Measurements from ENCODE around the gene PTPRS.

PTPRS gene

DNA sequence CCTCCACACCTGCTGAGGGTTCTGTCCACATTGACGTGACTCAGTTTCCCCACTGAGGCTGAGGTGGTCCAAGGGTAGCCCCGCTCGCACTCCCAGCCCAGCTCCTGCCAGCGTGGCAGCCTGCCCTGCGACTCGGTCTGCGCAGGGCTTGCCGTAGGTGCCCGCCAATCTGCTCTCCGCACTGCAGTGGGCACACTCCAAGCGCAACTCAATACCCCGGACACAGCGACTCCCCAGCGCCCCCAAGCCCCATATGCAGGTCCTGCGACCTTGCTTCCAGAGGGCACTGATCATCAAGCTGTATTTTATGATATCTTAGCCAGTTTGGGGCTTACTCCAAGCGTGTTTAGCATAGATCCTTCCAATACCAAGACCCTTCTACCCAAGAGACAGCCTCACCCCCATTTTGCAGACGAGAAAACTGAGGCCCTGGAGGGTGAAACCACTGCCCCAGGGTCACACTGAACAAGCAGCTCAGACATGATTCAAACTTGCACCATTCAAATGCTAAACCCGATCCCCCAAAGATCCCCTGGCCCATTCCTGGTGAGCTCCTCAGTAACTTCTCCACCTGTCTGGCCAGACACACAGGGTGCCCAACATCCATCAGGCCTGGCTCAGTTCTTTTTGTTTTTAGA lies 13.5 kb downstream of the PTPRS start:
- DNase-seq (ENCODE audit: low read depth), result no peak
- H3K4me3 ChIP-seq (ENCODE audit: low read depth, low read length), result no peak overlapping the region
- TF ChIP-seq, protein P1, sequence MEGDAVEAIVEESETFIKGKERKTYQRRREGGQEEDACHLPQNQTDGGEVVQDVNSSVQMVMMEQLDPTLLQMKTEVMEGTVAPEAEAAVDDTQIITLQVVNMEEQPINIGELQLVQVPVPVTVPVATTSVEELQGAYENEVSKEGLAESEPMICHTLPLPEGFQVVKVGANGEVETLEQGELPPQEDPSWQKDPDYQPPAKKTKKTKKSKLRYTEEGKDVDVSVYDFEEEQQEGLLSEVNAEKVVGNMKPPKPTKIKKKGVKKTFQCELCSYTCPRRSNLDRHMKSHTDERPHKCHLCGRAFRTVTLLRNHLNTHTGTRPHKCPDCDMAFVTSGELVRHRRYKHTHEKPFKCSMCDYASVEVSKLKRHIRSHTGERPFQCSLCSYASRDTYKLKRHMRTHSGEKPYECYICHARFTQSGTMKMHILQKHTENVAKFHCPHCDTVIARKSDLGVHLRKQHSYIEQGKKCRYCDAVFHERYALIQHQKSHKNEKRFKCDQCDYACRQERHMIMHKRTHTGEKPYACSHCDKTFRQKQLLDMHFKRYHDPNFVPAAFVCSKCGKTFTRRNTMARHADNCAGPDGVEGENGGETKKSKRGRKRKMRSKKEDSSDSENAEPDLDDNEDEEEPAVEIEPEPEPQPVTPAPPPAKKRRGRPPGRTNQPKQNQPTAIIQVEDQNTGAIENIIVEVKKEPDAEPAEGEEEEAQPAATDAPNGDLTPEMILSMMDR (IDR thresholded peaks at IDR 0.05; ENCODE audit: control insufficient read depth, extremely low read depth, insufficient read depth), result no peak

DNA sequence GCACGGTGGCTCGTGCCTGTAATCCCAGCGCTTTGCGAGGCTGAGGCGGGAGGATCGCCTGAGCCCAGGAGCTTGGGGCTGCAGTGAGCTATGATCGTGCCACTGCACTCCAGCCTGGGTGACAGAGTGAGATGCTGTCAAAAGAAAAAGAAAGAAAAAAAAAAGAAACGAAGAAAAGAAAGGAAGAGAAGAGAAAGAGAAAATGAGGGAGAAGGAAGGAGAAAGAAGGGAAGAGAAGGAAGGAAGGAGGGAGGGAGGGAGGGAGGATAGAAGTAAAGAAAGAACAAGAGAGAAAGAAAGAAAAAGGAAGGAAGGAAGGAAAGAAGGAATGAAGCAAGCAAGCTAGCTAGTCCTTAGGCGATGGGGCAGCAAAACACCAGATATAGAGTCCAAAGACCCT lies 14.1 kb downstream of the PTPRS start:
- H3K4me3 ChIP-seq (ENCODE audit: low read depth, low read length), result no peak overlapping the region
- DNase-seq (ENCODE audit: low read depth), result no peak
- TF ChIP-seq, protein P1 (IDR thresholded peaks at IDR 0.05; ENCODE audit: control insufficient read depth, extremely low read depth, insufficient read depth), result no peak

DNA sequence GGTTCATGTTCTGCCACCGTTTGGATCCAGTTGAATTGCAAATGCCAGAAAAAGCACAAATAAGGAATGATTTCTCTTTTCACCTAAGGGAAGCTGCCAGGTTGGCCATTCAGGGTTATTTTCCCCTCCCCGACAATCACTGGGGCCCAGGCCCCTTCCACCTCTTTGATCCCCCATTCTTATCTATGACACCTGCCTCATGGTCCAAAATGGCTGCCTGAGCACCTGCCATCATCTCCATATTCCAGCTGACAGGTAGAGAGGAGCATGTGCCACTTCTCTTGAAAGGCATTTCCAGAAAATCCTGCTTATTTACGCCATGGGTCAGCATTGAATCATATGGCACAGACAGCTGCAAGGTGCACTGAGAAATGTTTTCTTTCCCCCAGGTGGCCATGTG lies 15.7 kb downstream of the PTPRS start:
- no peak overlapping the region for H3K4me3 ChIP-seq (ENCODE audit: low read depth, low read length)
- TF ChIP-seq, protein P1 (IDR thresholded peaks at IDR 0.05; ENCODE audit: control insufficient read depth, extremely low read depth, insufficient read depth), result no peak
- no peak for DNase-seq (ENCODE audit: low read depth)

DNA sequence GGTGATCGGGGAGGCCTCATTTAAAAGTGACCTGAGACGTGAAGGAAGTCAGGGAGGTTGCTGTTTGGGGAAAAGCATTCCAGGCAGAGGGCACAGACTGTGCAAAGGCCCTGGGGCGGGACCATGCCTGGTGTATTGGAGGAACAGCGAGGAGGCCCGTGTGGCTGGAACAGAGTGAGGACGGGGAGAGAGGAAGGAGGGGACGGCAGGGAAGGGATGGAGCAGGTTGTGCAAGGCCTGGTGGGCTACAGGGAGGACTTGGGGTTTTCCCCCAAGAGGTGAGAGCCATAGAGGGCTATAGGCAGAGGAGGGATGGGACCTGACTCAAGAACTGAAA lies 17.2 kb downstream of the PTPRS start:
- H3K4me3 ChIP-seq (ENCODE audit: low read depth, low read length), result no peak overlapping the region
- no peak for DNase-seq (ENCODE audit: low read depth)
- TF ChIP-seq, protein P1 (IDR thresholded peaks at IDR 0.05; ENCODE audit: control insufficient read depth, extremely low read depth, insufficient read depth), result no peak

DNA sequence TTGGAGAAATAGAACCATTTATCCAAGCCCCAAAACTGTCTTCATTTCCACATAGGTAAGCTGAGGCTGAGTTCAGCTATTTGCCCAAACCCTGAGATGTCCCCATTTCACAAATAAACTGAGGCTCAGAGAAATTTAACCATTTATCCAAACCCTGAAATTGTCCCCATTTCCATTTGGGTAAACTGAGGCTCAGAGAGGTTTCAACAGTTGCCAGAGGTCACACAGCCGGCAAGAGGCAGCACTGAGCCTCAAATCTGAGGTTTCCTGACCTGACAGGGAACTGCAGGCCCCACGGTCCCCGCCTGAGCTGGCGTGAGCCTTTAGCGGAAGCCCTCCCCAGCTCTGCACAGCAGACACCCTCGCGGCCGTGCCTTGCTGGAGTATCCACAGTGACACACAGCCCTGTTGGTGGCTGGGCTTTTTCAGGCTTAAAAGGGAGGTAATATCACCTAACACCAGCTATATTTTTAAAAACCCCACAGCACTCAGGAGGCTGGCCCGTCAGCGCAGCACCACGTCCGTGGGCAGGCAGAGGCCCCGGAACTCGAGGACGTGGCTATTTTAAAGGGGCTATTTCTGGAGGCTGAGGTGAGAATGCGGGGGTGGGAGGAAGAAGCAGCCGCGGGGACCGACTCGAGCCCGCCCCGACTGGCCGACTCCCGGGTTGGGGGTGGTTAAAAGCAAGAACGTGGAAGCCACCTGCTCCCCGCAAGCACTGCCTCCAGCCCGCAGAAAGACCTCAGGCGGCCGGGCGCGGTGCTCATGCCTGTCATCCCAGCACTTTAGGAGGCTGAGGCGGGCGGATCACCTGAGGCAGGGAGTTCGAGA lies 18.5 kb downstream of the PTPRS start:
- DNase-seq (ENCODE audit: low read depth), result no peak
- no peak overlapping the region for H3K4me3 ChIP-seq (ENCODE audit: low read depth, low read length)
- TF ChIP-seq, protein P1 (IDR thresholded peaks at IDR 0.05; ENCODE audit: control insufficient read depth, extremely low read depth, insufficient read depth), result no peak

DNA sequence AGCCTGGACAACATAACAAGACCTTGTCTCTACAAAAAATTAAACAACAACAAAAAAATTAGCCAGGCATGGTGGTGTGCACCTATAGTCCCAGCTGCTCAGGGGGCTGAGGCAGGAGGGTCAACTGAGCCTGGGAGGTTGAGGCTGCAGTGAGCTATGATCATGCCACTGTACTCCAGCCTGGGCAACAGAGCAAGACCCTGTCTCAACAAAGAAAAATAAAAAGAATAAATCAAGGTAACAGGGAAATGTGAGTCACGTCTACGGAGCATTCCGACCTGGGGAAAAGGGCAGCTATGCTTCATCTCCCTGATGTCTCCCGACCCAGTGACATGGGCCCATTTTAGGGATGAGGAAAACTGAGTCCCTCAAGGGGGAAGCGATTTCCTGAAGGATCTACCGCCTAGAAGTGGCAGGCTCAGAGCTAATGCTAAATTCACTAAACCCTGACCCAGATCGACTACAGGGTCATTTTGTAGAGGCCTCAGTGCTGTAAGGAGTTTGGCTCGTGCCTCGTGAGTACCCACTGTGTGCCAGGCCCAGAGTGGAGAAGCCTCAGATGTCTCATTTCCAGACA lies 19.5 kb downstream of the PTPRS start:
- no peak for DNase-seq (ENCODE audit: low read depth)
- TF ChIP-seq, protein P1 (IDR thresholded peaks at IDR 0.05; ENCODE audit: control insufficient read depth, extremely low read depth, insufficient read depth), result no peak
- H3K4me3 ChIP-seq (ENCODE audit: low read depth, low read length), result no peak overlapping the region

All from LNCaP clone FGC (cell line).